GM12878 (cell line): ENCODE data around the gene EWSR1.

Experiments used
- BHLHE40 ChIP-seq, 2 experiments: fragments of 450-650 bp in 1 of 2; IDR thresholded peaks; 2 replicates each; pipeline ENCODE4 v1.6.1; 2011 to 2017; ENCODE audit warnings: low read depth in 2 of 2, borderline replicate concordance in 1 of 2, improper control_type of control experiment in 1 of 2, low read length in 1 of 2, mild to moderate bottlenecking in 1 of 2
- ELK1 ChIP-seq: IDR thresholded peaks from 2 replicates; pipeline ENCODE4 v1.6.1; 2012; ENCODE audit warnings: low read depth, low read length, improper control_type of control experiment
- POLR2A ChIP-seq: IDR thresholded peaks from 2 replicates; pipeline ENCODE4 v1.6.1; 2011; ENCODE audit warnings: low read depth, mild to moderate bottlenecking, low read length
- ZNF217 ChIP-seq: fragments of 450-650 bp; IDR thresholded peaks from 2 replicates; pipeline ENCODE4 v1.6.1; 2017; ENCODE audit warnings: antibody characterized with exemption, mild to moderate bottlenecking

DNA sequence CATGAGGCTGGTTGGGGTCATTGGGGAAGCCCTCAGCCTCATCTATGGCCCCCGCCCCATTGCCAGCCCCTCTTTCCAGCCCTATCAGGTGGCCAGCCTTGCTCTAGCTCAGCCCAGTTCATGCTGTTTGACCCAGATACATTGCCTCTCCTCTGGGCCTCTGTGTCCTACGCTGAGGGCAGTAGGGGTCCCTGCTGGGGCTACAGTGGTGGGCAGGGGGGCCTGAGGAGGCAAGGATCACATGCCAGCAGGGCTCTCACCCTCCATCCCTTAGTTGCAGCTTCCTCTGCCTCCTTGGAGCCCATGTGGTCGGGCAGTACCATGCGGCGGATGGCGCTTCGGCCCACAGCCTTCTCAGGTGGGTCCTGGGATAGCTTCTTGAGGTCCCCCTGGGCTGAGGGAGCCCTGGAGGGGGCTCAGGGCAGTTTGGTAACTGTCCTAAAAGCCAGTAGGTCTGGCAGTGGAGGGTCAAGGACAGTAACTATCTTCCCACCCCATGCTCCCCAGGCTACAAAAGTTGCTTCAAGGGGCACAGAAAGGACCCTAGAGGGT lies 43.1 kb upstream of the EWSR1 start:
- TF ChIP-seq POLR2A (no peak), BHLHE40 (IDR thresholded peaks at IDR 0.05; ENCODE audit: borderline replicate concordance in 1 of 2, low read depth in 2 of 2, low read length in 1 of 2) (no peak), ELK1 (no peak), ZNF217 (no peak)
